PC-3 (cell line): ENCODE data around the gene GULP1. TPM values are rescaled to one million over a fixed set of nuclear protein-coding genes. Genes with fewer than 3 reads are reported as not detected.
A peak's percentile ranks its signal among the peaks of the same experiment; 100 is the strongest.

Experiments used
- ATAC-seq: fragments of 200-7000 bp; cut with Tn5 transposase; 2 replicates; pipeline ENCODE4 v1.9.1; 2020; ENCODE audit warnings: mild to moderate bottlenecking, moderate library complexity
- BruUV-seq: library from RNA; stranded (reverse); fragments of 400-500 nt; replicated peaks from 2 replicates; lab custom pipeline; 2021; lab: Mats Ljungman, UMichigan
- CTCF ChIA-PET: fragments of 300-600 bp; sonication (Branson Sonifier 250); formaldehyde crosslinking; loops from one replicate; lab custom pipeline; 2022; ENCODE audit warnings: antibody characterized with exemption; lab: Charles Lee
- POLR2A ChIA-PET: fragments of 300-600 bp; sonication (Branson Sonifier 250); formaldehyde crosslinking; loops from one replicate; lab custom pipeline; 2022; ENCODE audit warnings: antibody characterized with exemption; ENCODE audit not compliant: unreplicated experiment; lab: Charles Lee
- DNase-seq: peaks from one replicate; pipeline ENCODE4 v3.0.0-alpha.2; 2015
- H2AFZ ChIP-seq: fragments of 300-600 bp; sonication (generic); 2 replicates; pipeline ENCODE4 v1.6.0; 2016; ENCODE audit warnings: antibody characterized with exemption, low read length
- H3F3A ChIP-seq: fragments of 300-600 bp; sonication (generic); one replicate; pipeline ENCODE4 v1.6.0; 2017; ENCODE audit warnings: antibody characterized with exemption, low read length, control low read depth, mild to moderate bottlenecking; ENCODE audit not compliant: unreplicated experiment
- H3K27ac ChIP-seq: fragments of 300-600 bp; sonication (generic); 2 replicates; pipeline ENCODE4 v1.5.1; 2016; ENCODE audit warnings: mild to moderate bottlenecking, low read length
- H3K27me3 ChIP-seq: fragments of 300-600 bp; sonication (generic); 2 replicates; pipeline ENCODE4 v1.6.1; 2016; ENCODE audit warnings: low read length, mixed read lengths
- H3K36me3 ChIP-seq: fragments of 300-600 bp; sonication (generic); 2 replicates; pipeline ENCODE4 v1.6.1; 2016; ENCODE audit warnings: low read depth, mixed run types, low read length, mixed read lengths
- H3K4me1 ChIP-seq: fragments of 300-600 bp; sonication (generic); 2 replicates; pipeline ENCODE4 v1.5.1; 2016; ENCODE audit warnings: low read length; ENCODE audit not compliant: insufficient read depth
- H3K4me2 ChIP-seq: fragments of 300-600 bp; sonication (generic); 2 replicates; pipeline ENCODE4 v1.6.0; 2016; ENCODE audit warnings: low read length
- H3K4me3 ChIP-seq: fragments of 300-600 bp; sonication (generic); 2 replicates; pipeline ENCODE4 v1.5.1; 2016; ENCODE audit warnings: mild to moderate bottlenecking, low read length, mixed read lengths
- H3K79me2 ChIP-seq: fragments of 300-600 bp; sonication (generic); 2 replicates; pipeline ENCODE4 v1.6.1; 2017; ENCODE audit warnings: low read length, mixed read lengths
- H3K9ac ChIP-seq: fragments of 300-600 bp; sonication (generic); 2 replicates; pipeline ENCODE4 v1.6.0; 2016; ENCODE audit warnings: mild to moderate bottlenecking, low read length
- H3K9me2 ChIP-seq: fragments of 300-600 bp; sonication (generic); replicated peaks from 2 replicates; pipeline ENCODE4 v1.6.1; 2016; ENCODE audit warnings: mixed run types, low read length, mixed read lengths
- H3K9me3 ChIP-seq: fragments of 300-600 bp; sonication (generic); 2 replicates; pipeline ENCODE4 v1.6.1; 2016; ENCODE audit warnings: low read length, mixed read lengths
- H4K20me1 ChIP-seq: fragments of 300-600 bp; sonication (generic); 2 replicates; pipeline ENCODE4 v1.6.1; 2016; ENCODE audit warnings: low read length, mixed read lengths
- CTCF ChIP-seq: fragments of 300-600 bp; sonication (generic); conservative IDR thresholded peaks from 2 replicates; pipeline ENCODE4 v1.5.1; 2017; ENCODE audit warnings: antibody characterized with exemption, low read depth, mild to moderate bottlenecking, low read length
- EZH2 ChIP-seq: fragments of 300-600 bp; sonication (generic); IDR thresholded peaks from one replicate; pipeline ENCODE4 v1.6.1; 2017; ENCODE audit warnings: antibody characterized with exemption, mild to moderate bottlenecking, low read length; ENCODE audit not compliant: unreplicated experiment
- EZH2phosphoT487 ChIP-seq: fragments of 300-600 bp; sonication (generic); IDR thresholded peaks from 2 replicates; pipeline ENCODE4 v1.6.1; 2018; ENCODE audit warnings: mild to moderate bottlenecking, antibody characterized with exemption, low read length, borderline replicate concordance
- intact Hi-C: fragments of 100-400 bp; cut with micrococcal nuclease; formaldehyde crosslinking; loops from 2 replicates; pipeline ENCODE4 v1.9.0; 2023
- total RNA-seq: library from RNA; depleted of rRNA; stranded (reverse); fragments of >200 nt; gene quantifications from 2 replicates; pipeline ENCODE4 v1.2.3, GENCODE V29; 2014

GULP1 gene
- total RNA-seq, 1 experiment from 2014 or later: 25.5 TPM

GRCh38 chr2:188395903-188396689, 104.4 kb downstream of the GULP1 start:
- no peak overlapping the region for H3K4me3 ChIP-seq
- intact Hi-C loops: no loop called here
- no peak overlapping the region for H2AFZ ChIP-seq
- no peaks in the 10 kb centered on the region for H3F3A ChIP-seq
- ChIA-PET CTCF (no interaction called here), POLR2A (no interaction called here)
- H4K20me1 ChIP-seq: no peaks in the 10 kb centered on the region
- no peaks in the 10 kb centered on the region for H3K27me3 ChIP-seq
- H3K27ac ChIP-seq: no peak overlapping the region
- no peak overlapping the region for H3K9ac ChIP-seq
- no peaks in the 10 kb centered on the region for H3K79me2 ChIP-seq
- no peaks in the 10 kb centered on the region for H3K9me3 ChIP-seq
- ATAC-seq (no peak), DNase-seq (no peak)
- H3K9me2 ChIP-seq: no peaks in the 10 kb centered on the region
- no peaks in the 10 kb centered on the region for H3K36me3 ChIP-seq
- TF ChIP-seq CTCF: 0 out of 2 replicates have a peak, but pooled peaks have one; percentile 14
- TF ChIP-seq EZH2: no peak
- no TSS peak for BruUV-seq
- no peak overlapping the region for H3K4me2 ChIP-seq
- H3K4me1 ChIP-seq: no peaks in the 10 kb centered on the region

- Histone ChIP-seq H3K4me2 (no peak overlapping the region), H3F3A (no peaks in the 10 kb centered on the region), H3K27ac (no peak overlapping the region), H3K79me2 (no peaks in the 10 kb centered on the region), H3K9me2 (no peaks in the 10 kb centered on the region), H3K4me1 (no peaks in the 10 kb centered on the region), H4K20me1 (no peaks in the 10 kb centered on the region), H2AFZ (no peak overlapping the region), H3K4me3 (no peak overlapping the region), H3K27me3 (no peaks in the 10 kb centered on the region), H3K9me3 (no peaks in the 10 kb centered on the region), H3K9ac (no peak overlapping the region), H3K36me3 (no peaks in the 10 kb centered on the region)
- intact Hi-C loops: no loop called here
- no peak for DNase-seq
- no peak for TF ChIP-seq CTCF
- no peak for TF ChIP-seq EZH2
- no peak for TF ChIP-seq EZH2phosphoT487
- no TSS peak for BruUV-seq
- ChIA-PET POLR2A (interaction anchor here (0.7 kb wide), 1 partner anchor 717 kb away, joined by 3 read pairs; no protein-coding TSS in a partner anchor), CTCF (no interaction called here)
- no peak for ATAC-seq
Observed at GRCh38 chr2:188399159-188399558, 107.5 kb downstream of the GULP1 start.

DNA sequence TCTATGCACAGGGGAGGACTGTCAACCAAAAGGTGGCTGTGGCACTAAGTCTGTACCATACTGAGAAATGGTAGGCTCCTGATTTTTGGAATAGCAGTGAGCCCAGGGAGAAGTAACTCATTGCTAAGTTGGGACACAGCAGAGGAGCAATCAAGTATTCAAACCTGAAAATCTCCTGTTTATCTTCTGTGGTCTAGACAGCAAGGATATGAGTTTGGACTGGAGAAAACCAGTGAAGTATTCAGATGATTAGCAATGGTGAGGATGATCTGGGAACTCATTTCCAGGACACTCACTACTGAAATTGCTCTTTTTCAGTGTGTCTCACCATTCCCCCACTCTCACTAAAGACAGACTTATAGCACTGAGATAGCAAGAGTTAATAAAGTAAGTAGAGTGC, 112.0 kb downstream of the GULP1 start:
- H3K27me3 ChIP-seq: no peaks in the 10 kb centered on the region
- H3F3A ChIP-seq: no peaks in the 10 kb centered on the region
- intact Hi-C loops: no loop called here
- ChIA-PET CTCF (no interaction called here), POLR2A (no interaction called here)
- no peak overlapping the region for H3K9ac ChIP-seq
- ATAC-seq: no peak
- no peaks in the 10 kb centered on the region for H3K79me2 ChIP-seq
- H3K4me2 ChIP-seq: no peak overlapping the region
- TF ChIP-seq CTCF (no peak), EZH2 (no peak), EZH2phosphoT487 (no peak)
- peaks cover 5% of the 10 kb centered on the region; the same call in 1 of the 2 replicates for H3K36me3 ChIP-seq
- H4K20me1 ChIP-seq: no peaks in the 10 kb centered on the region
- H3K27ac ChIP-seq: no peak overlapping the region
- no TSS peak for BruUV-seq
- H3K9me2 ChIP-seq: no peaks in the 10 kb centered on the region
- H3K4me1 ChIP-seq: no peaks in the 10 kb centered on the region
- H2AFZ ChIP-seq: no peak overlapping the region
- H3K4me3 ChIP-seq: no peak overlapping the region
- H3K9me3 ChIP-seq: peaks cover 15% of the 10 kb centered on the region; the same call in 1 of the 2 replicates
- DNase-seq: no peak
